GM19193 (cell line): ENCODE data around the gene ADGRB2.

Experiments used
- POLR2A ChIP-seq: IDR thresholded peaks from 4 replicates; pipeline ENCODE4 v1.6.1; 2011; ENCODE audit not compliant: insufficient read depth, insufficient read length; ENCODE audit errors: extremely low read depth

The ADGRB2 gene

DNA sequence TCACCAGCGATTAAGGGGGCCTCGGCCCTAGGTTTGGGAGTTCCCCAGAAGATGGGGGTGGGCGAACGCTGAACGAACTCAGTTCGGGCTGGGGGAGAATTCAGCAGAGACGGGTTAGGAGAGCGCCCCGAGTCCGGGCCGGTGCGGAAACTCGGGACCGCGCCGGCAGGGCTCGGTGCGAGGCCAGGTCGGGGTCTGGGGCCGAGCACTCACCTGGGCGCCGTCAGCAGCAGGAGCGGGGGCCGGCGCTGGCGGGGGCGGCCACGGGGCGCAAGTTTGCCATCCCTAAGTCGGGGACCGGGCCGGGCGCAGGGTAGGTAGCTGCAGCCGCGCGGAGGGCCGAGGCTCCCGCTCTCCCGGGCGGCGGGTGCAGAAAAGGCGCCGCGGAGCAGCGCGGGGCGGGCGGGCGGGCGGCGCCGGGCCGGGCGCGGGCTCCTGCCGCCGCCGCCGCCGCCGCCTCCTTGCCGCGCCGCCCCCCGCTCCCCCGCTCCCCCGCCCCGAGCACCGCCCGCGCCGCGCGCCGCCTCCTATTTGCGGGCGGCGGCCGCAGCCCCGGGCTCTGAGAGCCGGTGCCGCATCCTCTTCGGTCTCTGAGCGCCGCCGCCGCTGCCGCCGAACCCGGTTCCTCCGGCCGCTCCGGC, 349 bp downstream of the ADGRB2 start:
- TF ChIP-seq POLR2A = no peak

DNA sequence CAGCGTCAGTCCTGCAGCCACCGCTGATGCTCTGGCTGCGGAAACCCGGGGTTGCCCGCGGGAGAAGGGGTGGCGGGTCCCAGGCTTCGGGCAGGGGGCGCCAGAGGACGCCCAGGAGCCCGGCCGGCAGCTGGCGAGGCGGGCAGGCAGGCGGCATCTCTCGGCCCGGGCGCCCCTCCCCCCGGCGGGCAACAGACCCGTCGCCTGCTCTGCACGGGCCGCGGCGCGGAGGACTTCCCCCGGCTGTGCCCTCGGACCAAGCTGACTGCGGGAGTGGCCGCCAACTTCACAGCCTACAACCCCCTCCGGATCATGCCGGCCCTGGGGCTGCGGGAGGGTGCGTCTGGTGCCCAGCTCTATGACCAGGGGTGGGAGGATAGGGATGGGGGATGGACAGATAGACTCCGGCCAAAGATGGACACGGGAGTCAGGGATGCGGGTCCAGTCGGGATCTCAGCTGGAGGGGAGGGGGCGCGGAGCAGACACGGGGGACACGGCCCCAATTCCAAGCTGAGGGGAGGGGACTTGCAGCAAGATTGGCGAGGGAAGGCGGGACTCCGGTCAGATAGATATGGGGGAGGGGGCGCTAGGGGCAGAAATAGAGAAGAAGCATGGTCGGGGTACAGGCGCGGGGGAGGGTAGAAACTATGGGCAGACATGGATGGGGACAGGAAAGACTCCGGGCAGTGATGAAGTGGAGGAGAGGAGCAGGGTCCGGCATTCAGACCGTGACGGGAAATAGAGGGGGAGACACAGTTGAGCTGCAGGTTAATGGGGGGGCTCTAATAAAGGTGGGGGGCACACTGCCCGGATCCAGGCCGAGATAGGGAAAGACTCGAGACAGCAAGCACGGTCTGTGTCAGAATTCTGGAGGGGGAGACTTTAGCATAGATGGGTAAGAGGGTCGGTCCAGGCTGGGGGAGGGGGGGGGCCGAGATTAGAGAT, 1.1 kb downstream of the ADGRB2 start:
- no peak for TF ChIP-seq POLR2A

DNA sequence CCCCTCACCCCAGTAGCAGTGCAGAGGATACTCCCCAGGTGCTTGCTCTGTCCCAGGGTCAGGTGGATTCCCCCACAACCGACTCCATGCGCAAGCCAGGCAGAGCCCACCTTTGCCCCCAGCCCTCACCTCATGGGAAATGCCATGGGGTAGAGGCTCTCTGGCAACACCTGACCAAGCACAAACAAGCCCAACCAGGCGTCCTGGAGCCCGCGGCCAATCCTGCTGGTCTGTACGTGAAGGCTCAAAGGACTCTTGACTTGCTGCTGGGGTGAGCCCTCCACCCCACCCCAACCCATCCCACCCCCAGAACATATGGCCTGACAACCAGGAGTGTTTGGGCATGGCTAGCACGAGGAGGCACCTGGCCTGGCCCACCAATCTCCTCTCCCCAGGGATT, 1.8 kb downstream of the ADGRB2 start:
- no peak for TF ChIP-seq POLR2A

DNA sequence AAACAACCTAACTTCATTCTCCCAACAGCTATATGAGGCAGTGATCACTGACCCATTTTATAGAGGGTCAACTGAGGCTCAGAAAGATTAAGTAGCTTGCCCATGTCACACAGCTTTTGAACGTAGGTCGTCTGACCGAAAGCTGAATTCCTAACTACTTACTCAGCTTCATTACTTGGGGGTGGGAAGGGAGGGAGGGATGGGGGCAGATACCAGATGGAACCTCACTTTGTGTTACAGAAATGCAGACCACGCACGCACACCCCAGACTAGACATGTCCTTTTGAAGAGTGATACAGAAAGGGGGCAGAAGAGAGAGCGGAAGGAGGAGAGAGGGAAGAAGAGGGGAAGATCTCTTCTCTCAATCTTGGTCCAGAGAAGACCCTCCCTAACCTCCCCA, 2.3 kb downstream of the ADGRB2 start:
- TF ChIP-seq POLR2A = no peak

DNA sequence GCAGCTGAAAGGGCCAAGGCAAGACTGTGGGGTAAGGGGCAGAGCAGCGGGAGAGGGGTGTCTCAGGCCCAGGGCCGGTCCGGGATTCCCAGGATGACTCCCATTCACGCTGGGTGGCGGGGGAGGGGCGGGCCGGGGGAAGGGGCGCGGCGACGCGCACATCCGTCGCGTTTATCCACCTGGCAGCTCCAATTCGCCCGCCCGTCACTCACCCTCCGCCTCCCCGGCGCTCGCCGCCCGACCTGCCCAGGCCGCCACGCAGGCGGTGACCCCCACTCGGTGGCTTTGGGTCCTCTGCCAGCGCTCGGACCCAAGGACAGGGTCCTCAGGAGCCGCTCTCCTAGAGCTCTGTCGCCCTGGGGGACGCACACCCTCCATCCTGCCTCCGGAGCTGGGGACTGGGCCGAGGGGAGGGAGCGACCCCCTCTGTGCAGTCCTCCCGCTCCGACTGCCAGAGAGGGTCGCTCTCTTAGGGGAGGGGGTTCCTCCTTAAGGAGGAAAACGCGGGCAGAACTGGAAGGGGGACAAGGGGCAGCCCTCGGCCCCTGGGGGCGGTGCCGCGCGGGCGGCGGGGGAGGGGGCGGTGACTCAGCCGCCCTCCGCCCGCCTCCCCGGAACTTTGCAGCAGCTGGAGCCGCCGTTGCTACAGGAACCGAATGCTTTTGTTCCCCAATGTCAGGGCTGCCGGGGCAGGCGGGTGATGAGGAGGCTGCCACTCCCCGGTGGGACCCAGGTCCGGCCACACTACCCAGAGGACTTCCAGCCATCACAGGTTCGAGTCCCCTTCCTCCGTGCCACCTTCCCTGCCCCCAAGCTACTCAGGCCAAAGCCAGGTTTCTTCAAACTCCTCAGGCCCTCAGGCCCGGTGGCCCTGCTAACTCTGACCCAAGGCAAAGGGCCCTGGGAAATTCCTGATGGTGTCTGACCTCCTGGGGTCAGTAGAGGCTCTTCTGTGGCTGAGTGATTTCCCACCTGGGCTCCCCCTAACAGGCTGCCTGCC, 3.4 kb downstream of the ADGRB2 start:
- no peak for TF ChIP-seq POLR2A

DNA sequence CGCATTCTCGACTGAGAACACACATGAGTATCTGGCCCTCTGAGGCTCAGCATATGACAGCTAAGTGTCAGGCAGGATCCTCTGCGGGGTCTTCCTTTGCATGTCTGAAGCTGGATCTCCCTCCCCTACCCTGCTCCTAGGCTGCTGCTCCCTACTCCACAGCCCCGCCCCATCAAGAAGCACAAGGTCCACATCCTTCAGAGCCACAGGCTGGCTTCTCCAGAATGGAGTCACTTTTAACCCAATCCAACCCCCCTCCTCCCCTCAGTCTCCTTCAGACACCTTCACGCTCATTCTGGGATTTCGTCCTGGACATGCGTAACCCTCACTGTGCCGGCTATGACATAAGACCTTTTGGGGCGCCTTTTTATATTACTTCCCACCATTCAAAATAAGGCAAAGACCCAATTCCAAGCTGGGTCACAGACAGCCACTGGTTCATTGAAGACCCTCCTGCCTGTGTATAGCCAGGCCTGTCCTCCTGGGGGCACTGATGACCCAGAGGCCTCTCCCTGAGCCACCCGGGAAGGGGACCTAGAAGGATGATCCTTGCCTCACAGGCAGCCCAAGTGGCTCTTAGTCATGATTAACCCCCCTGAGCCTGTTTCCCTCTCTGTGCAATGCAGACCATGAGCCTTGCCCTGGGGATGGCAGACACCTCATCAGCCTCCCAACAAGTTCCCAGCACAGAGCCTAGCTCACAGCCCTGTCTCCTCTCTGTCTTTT, 4.7 kb downstream of the ADGRB2 start:
- TF ChIP-seq POLR2A = no peak

DNA sequence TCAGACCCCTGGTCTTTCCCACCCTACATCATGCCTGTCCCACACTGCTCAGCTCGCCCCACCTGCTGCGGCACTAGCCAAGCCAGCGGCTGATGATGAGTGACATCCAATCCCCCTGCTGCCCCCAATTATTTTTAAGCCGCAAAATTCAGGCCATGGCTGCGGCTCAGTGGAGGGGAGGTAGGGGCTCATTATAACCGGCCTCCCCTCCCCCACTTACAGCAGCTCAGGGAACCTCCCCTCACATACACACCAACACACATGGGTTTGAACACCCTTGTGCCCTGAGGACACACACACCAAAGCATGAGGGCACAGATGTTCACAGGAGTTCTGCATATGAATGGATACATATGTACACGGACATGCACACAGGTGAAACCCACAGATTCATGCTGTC, 5.3 kb downstream of the ADGRB2 start:
- no peak for TF ChIP-seq POLR2A

DNA sequence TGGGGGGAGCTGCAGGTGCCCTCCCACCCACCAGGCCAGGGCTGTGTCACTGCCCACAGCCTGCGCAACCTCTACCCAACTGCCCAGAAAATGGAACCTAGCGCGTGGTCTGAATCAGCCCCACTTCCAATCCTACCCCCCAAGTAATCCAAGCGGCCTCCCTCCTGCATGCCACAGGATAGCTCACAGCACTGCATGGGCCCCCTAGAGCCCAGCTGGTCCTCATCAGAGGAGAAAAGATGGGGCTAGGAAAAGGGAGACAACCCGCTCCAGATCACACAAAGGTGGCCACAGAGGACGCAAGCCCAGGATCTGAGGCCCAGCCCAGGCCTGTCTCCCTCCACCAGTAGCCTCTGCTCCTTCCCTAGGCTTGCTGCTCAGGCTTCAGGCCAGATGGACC, 6.2 kb downstream of the ADGRB2 start:
- TF ChIP-seq POLR2A = no peak

DNA sequence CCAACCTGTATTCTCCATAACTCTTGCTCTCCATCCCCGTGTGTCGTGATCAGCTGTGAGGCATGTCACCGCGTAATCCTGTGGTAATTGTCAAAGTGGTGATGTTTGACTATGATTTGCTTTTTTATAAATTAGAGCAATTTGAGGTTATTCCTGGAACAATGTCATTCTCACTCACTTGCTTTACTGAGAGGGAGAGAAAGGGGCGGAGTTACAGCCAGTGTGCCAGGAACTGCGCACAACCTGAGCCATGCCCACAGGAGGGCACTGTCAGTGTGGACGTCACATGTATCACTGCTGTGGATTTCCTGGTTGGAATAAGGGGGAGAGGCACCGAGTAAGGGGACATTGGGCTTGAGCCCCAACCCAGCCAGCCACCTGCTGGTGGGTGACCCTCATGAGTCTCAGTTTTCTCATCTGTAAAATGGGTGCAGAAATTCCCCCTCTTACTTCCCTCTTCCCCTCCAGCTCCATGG, 6.9 kb downstream of the ADGRB2 start:
- no peak for TF ChIP-seq POLR2A

DNA sequence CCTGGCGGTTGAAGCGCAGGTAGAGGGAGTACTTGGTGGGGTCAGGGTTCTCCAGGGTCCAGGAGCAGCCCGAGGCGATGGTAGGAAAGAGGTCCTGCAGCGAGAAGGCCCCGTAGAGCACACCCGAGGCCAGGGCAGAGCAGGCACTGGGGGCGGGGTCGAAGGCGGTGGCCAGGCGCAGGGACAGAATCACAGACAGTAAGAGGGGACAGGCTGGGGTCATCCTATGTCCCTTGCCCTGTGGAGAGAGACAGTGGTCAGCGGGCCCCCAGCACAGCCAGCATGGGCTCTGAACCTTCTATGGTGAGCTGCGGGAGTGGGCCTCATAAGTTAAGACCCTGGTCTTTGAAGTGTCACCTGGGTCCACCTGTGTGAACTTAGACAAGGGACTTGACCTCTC, 7.6 kb downstream of the ADGRB2 start:
- TF ChIP-seq POLR2A = no peak

DNA sequence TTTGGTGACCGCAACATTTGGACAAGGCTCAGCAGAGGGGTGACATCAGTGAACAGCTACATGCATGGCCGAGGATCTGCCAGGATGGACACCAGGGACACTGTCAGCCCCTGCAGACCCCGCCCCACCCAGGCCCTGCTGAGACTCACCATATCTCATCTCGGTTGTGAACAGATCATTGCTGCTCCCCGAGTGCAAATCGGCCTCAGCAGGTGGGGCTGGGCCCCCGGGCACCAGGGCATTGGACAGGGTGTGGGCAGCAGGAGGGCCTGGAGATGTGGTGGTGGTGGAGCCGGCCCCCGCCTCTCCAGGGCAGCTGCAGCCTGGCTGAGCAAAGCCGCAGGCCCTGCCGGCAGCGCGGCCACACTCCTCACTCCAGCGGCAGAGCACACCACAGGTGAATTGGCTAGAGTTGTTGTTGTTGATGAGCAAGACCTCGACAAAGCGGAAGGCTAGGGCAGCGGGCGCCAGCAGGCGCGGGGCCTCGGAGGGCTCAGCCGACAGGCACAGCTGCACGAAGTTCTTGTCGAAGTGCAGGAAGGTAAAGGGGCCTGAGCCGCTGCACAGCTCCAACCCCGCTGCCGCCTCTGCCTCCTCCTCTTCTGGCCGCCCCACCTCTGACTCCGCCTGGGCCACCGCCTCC, 8.2 kb downstream of the ADGRB2 start:
- TF ChIP-seq POLR2A = no peak

DNA sequence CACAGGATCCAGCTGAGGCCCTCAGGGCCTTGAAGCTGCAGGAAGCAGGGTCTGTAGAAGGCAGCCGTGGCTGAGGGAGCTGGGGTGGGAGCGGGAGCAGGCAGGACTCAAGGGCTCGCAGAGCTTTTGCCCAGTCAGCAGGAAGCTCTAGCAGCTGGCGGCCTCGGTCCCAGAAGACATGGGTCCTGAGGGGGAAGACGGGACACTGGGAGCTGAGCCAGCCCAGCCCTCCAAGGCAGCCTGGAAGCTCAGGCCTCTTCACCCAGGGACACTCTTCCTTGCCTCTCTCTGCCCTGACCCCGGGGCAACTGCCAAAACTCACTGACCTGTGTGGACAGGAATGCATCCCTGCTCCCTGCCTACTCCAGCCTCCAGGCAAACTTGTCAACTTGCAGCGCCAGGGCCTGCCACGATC, 8.9 kb downstream of the ADGRB2 start:
- no peak for TF ChIP-seq POLR2A

DNA sequence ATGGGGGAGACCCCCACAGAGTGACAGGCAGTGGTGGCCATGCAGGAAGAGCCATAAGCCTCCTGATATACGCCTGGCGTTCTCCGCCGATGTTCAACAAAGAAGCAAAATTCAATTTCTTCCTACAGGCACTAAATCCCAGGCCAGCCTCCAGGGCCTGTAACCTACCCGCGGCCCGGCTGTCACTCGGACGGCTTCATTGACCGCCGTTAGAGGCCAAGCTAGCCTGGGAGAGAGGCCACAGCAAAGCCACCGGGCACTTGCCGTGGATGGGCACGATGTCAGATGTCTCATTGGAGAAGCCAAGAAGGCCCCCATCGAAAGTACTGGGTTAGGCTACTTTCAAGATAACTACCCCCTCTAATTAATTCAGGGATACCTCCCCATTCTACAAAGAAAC, 9.7 kb downstream of the ADGRB2 start:
- TF ChIP-seq POLR2A = no peak
